Kidney (tissue), 14 donors: Measurements from ENCODE around the gene ARHGAP1. TPM values are rescaled to one million over a fixed set of nuclear protein-coding genes. Genes with fewer than 3 reads are reported as not detected.
"Not testable (repeated sequence)": the region's sequence is repeated elsewhere in the genome, so short reads cannot be mapped to it uniquely, and the experiment has no call there.

Experiments
- DNase-seq, 5 donors: peaks; one replicate each; pipeline ENCODE4 v3.0.0-alpha.2; 2013 to 2020
- FAIRE-seq: peaks from 2 replicates; lab custom pipeline; 2012; peaks lifted over from hg19 to GRCh38; lab: Jason Lieb, UNC
- H3K27ac ChIP-seq, 2 donors: one replicate each; pipeline ENCODE4 v1.7.0; 2013; ENCODE audit warnings: low read depth in 2 of 2, low read length in 2 of 2, inconsistent platforms in 1 of 2
- H3K27me3 ChIP-seq: one replicate; pipeline ENCODE4 v1.7.1; 2013; ENCODE audit warnings: low read length, inconsistent platforms; ENCODE audit not compliant: control insufficient read depth, insufficient read depth
- H3K36me3 ChIP-seq, 3 donors: one replicate each; pipeline versions ENCODE4 v1.7.0 to v1.7.1; 2013; ENCODE audit warnings: low read length in 3 of 3, control low read depth in 1 of 3, inconsistent platforms in 1 of 3; ENCODE audit not compliant: insufficient read depth in 3 of 3, control insufficient read depth in 2 of 3
- H3K4me1 ChIP-seq, 3 donors: one replicate each; pipeline versions ENCODE4 v1.7.0 to v1.7.1; 2013; ENCODE audit warnings: low read length in 3 of 3, inconsistent platforms in 1 of 3, low read depth in 1 of 3; ENCODE audit not compliant: control insufficient read depth in 2 of 3, insufficient read depth in 2 of 3
- H3K4me3 ChIP-seq, 3 donors: one replicate each; pipeline versions ENCODE4 v1.7.0 to v1.8.1; 2013; ENCODE audit warnings: low read length in 3 of 3, control low read depth in 1 of 3, inconsistent platforms in 1 of 3
- H3K9ac ChIP-seq, 3 donors: one replicate each; pipeline versions ENCODE4 v1.7.0 to v1.7.1; 2013; ENCODE audit warnings: low read length in 3 of 3, control low read depth in 1 of 3, inconsistent platforms in 1 of 3
- H3K9me3 ChIP-seq, 3 donors: one replicate each; pipeline versions ENCODE4 v1.7.0 to v1.7.1; 2013; ENCODE audit warnings: low read length in 3 of 3, control low read depth in 1 of 3, inconsistent platforms in 1 of 3; ENCODE audit not compliant: control insufficient read depth in 2 of 3, insufficient read depth in 1 of 3
- CTCF ChIP-seq: IDR thresholded peaks from 3 replicates; pipeline ENCODE4 v1.5.1; 2012; ENCODE audit warnings: mild to moderate bottlenecking, moderate library complexity, borderline replicate concordance; ENCODE audit not compliant: insufficient read depth; ENCODE audit errors: extremely low read depth
- intact Hi-C: fragments of 100-400 bp; cut with DNase I; formaldehyde crosslinking; loops from one replicate; pipeline ENCODE4 v1.11.1; 2022
- polyA plus RNA-seq: library from polyadenylated mRNA; stranded (reverse); fragments of 350-450 nt; fragmentation: Illumina TruSeq; extraction: RNeasy Lipid Tissue Mini Kit (QIAGEN cat#74804); gene quantifications from one replicate; pipeline ENCODE4 v1.2.3, GENCODE V29; 2014; ENCODE audit warnings: low read depth, low replicate concordance; ENCODE audit not compliant: insufficient read depth
- total RNA-seq: library from RNA; stranded (reverse); fragmentation: NEBNext Ultra II Directional; extraction: Animal tissue kit (Norgen Biotek cat#: 25700); gene quantifications from one replicate; pipeline ENCODE4 v1.2.1, GENCODE V29; 2021
- donor health status: control.
- donor health status: control.
- donor health status: control.
- donor health status: control.
- donor health status: control.
- donor health status: DM: yes; HTN: yes; CAD: no.
- donor health status: Normal renal cell carcinoma (clear cell type).

ARHGAP1 gene
- total and polyA plus RNA-seq, 2 donors from 2014 or later, result 35.5 to 137 TPM

GRCh38 chr11:46719543-46720218 lies 19.3 kb upstream of the ARHGAP1 start:
- no peaks in the 10 kb centered on the region for H3K36me3 ChIP-seq
- DNase-seq, result no peak
- no peak for TF ChIP-seq CTCF
- H3K27me3 ChIP-seq, result no peaks in the 10 kb centered on the region
- no peak overlapping the region for H3K27ac ChIP-seq
- H3K4me1 ChIP-seq, result no peaks in the 10 kb centered on the region
- H3K9me3 ChIP-seq, result no peaks in the 10 kb centered on the region
- no peak for FAIRE-seq
- no peak overlapping the region for H3K9ac ChIP-seq
- no peak overlapping the region for H3K4me3 ChIP-seq
- intact Hi-C loops, result no loop called here

GRCh38 chr11:46719048-46719542 lies 18.7 kb upstream of the ARHGAP1 start, which contains the start of gene F2:
TSS of gene F2 (plus strand) at chr11:46719213. CDS start at chr11:46719236, 23 bp downstream.
- no peak for DNase-seq
- Histone ChIP-seq H3K9ac (no peak within 1 kb of the TSS), H3K4me3 (no peak within 1 kb of the TSS), H3K27ac (no peak within 1 kb of the TSS), H3K4me1 (no peaks in the 10 kb centered on the region), H3K27me3 (no peaks in the 10 kb centered on the region), H3K36me3 (no peaks in the 10 kb centered on the region), H3K9me3 (no peaks in the 10 kb centered on the region)
- no peak for FAIRE-seq
- intact Hi-C loops, result no loop called here
- TF ChIP-seq CTCF, result no peak

- Histone ChIP-seq H3K27ac (no peak overlapping the region), H3K4me1 (no peaks in the 10 kb centered on the region), H3K36me3 (no peaks in the 10 kb centered on the region), H3K4me3 (no peak overlapping the region), H3K9me3 (no peaks in the 10 kb centered on the region), H3K9ac (no peak overlapping the region), H3K27me3 (no peaks in the 10 kb centered on the region)
- no peak for DNase-seq
- TF ChIP-seq CTCF, result no peak
- intact Hi-C loops, result no loop called here
- FAIRE-seq, result no peak
These were observed 18.0 kb upstream of the ARHGAP1 start for GRCh38 chr11:46718155-46719019.

GRCh38 chr11:46717825-46718154 lies 17.4 kb upstream of the ARHGAP1 start:
- H3K4me1 ChIP-seq, H3K4me3 ChIP-seq, H3K36me3 ChIP-seq, FAIRE-seq, H3K9me3 ChIP-seq, H3K27ac ChIP-seq, DNase-seq, H3K9ac ChIP-seq, intact Hi-C loops, H3K27me3 ChIP-seq: not testable (repeated sequence)
